Parathyroid adenoma (tissue), 2 donors: Measurements from ENCODE around the gene NFIC.
"Not testable (repeated sequence)": the region's sequence is repeated elsewhere in the genome, so short reads cannot be mapped to it uniquely, and the experiment has no call there.

Experiments used
- H2AFZ ChIP-seq: fragments of 300-600 bp; sonication (generic); one replicate; pipeline ENCODE4 v1.7.0; 2017; ENCODE audit warnings: antibody characterized with exemption, mild to moderate bottlenecking
- H3K27ac ChIP-seq: fragments of 300-600 bp; sonication (generic); one replicate; pipeline ENCODE4 v1.7.0; 2017
- H3K27me3 ChIP-seq: fragments of 300-600 bp; sonication (generic); one replicate; pipeline ENCODE4 v1.7.0; 2017; ENCODE audit warnings: low read length; ENCODE audit not compliant: control insufficient read depth, insufficient read depth
- H3K36me3 ChIP-seq: fragments of 300-600 bp; sonication (generic); one replicate; pipeline ENCODE4 v1.7.0; 2017; ENCODE audit warnings: low read length; ENCODE audit not compliant: control insufficient read depth, insufficient read depth
- H3K4me1 ChIP-seq: fragments of 300-600 bp; sonication (generic); one replicate; pipeline ENCODE4 v1.7.0; 2017; ENCODE audit warnings: control low read depth
- H3K4me2 ChIP-seq: fragments of 300-600 bp; sonication (generic); one replicate; pipeline ENCODE4 v1.7.0; 2017; ENCODE audit warnings: low read length
- H3K4me3 ChIP-seq: fragments of 300-600 bp; sonication (generic); one replicate; pipeline ENCODE4 v1.7.0; 2017; ENCODE audit warnings: low read depth, low read length
- H3K79me2 ChIP-seq: fragments of 300-600 bp; sonication (generic); one replicate; pipeline ENCODE4 v1.7.0; 2017; ENCODE audit warnings: control low read depth
- H3K9ac ChIP-seq: fragments of 300-600 bp; sonication (generic); one replicate; pipeline ENCODE4 v1.7.0; 2017; ENCODE audit warnings: mild to moderate bottlenecking
- H3K9me3 ChIP-seq: fragments of 300-600 bp; sonication (generic); one replicate; pipeline ENCODE4 v1.7.0; 2017; ENCODE audit warnings: low read length; ENCODE audit not compliant: control insufficient read depth
- TF ChIP-seq, protein P1 (sequence below): fragments of 300-600 bp; sonication (generic); IDR thresholded peaks from one replicate; pipeline ENCODE4 v1.7.0; 2017; ENCODE audit warnings: antibody characterized with exemption, mild to moderate bottlenecking
- donor health status: primary hyperparathyroidism.

The NFIC gene

DNA sequence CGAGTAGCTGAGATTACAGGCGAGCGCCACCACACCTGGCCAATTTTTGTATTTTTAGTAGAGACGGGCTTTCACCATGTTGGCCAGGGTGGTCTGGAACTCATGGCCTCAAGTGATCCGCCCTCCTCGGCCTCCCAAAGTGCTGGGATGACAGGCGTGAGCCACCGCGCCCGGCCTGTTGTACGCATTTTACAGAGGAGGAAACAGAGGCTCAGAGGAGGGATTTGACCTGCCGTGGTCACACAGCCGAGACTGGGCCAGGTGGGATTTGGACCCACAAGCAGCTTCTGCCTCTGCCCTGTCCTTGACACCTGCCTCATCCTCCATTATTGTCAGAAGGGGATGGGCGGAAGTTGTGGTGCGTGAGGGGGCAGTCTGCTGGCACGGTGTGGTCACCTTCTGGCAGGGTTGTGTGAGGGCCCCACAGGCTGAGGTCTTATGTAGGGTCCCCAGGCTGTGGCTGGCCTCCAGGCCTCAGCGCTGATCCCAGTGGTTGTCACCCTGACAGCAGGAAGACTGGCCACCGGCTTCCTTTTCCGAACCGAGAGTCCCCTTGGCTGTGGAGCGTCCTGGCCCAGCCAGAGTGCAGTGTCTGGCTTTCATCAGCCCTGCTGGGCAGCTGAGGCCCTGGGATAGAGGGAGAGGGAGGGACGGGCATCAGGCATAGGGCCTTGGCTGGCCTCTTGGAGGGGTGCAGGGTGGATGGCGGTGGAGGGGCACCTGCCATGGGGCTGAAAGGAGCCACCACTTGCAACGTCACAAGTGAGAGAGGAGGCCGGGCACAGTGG lies 20.3 kb downstream of the NFIC start:
- no peaks in the 10 kb centered on the region for H3K9me3 ChIP-seq
- H3K27me3 ChIP-seq = no peaks in the 10 kb centered on the region
- H3K4me1 ChIP-seq = peaks cover 64% of the 10 kb centered on the region
- no peak overlapping the region for H3K4me3 ChIP-seq
- H3K36me3 ChIP-seq = no peaks in the 10 kb centered on the region
- H3K4me2 ChIP-seq = peak overlapping the region; percentile 11
- TF ChIP-seq, protein P1, sequence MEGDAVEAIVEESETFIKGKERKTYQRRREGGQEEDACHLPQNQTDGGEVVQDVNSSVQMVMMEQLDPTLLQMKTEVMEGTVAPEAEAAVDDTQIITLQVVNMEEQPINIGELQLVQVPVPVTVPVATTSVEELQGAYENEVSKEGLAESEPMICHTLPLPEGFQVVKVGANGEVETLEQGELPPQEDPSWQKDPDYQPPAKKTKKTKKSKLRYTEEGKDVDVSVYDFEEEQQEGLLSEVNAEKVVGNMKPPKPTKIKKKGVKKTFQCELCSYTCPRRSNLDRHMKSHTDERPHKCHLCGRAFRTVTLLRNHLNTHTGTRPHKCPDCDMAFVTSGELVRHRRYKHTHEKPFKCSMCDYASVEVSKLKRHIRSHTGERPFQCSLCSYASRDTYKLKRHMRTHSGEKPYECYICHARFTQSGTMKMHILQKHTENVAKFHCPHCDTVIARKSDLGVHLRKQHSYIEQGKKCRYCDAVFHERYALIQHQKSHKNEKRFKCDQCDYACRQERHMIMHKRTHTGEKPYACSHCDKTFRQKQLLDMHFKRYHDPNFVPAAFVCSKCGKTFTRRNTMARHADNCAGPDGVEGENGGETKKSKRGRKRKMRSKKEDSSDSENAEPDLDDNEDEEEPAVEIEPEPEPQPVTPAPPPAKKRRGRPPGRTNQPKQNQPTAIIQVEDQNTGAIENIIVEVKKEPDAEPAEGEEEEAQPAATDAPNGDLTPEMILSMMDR = no peak
- peak overlapping the region; percentile 98 for H3K27ac ChIP-seq
- no peak overlapping the region for H3K9ac ChIP-seq
- H3K79me2 ChIP-seq = peaks cover 52% of the 10 kb centered on the region
- no peak overlapping the region for H2AFZ ChIP-seq

DNA sequence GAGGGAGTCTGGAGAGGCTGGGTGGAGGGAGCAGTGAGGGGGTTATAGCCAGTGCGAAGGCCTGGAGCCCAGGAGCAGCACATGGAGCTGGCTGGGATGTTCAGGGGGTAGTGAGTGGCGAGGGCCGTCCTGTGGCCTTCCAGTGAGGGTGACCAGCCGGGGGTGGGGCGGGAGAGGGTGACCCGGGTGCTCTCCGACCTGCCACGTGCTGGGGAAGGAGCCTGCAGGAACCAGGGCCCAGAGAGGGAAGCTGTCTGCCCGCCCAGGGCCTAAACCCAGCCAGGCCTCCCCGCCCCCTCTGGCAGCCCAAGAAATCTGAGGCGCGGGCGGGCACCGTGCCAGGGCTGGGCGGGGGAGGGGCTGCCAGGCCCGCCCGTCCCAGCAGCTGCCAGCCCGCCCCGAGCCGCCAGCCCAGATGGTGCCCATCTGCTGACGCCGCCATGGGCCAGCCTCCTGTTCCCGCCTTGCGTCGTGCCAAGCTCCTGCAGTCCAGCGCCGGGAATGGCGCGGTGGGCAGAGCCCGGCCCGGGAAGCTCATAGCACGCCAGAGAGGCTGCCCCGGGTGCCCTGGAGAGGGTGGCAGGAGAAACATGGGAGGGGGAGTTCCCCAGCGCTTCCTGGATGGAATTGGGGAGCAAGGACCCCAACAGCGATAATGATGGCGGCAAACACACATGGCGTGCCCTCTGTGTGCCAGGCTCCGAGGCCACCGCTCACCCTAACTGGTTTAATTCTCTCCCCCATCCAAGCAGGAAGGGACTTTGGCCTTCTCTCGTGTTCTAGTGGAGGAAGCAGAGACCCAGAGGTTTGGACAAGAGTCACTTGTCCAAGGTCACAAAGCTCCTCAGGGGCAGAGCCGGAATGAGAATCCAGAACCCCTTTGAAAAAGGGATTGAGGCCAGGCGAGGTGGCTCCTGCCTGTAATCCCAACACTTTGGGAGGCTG lies 21.5 kb downstream of the NFIC start:
- H3K9me3 ChIP-seq = no peaks in the 10 kb centered on the region
- H3K27me3 ChIP-seq = no peaks in the 10 kb centered on the region
- TF ChIP-seq, protein P1 = peak; percentile 29
- peak overlapping the region; percentile 25 for H3K4me2 ChIP-seq
- no peaks in the 10 kb centered on the region for H3K36me3 ChIP-seq
- H3K79me2 ChIP-seq = peaks cover 52% of the 10 kb centered on the region
- H3K9ac ChIP-seq = no peak overlapping the region
- peaks cover 64% of the 10 kb centered on the region for H3K4me1 ChIP-seq
- no peak overlapping the region for H3K4me3 ChIP-seq
- peak overlapping the region; percentile 56 for H2AFZ ChIP-seq
- peak overlapping the region; percentile 98 for H3K27ac ChIP-seq

DNA sequence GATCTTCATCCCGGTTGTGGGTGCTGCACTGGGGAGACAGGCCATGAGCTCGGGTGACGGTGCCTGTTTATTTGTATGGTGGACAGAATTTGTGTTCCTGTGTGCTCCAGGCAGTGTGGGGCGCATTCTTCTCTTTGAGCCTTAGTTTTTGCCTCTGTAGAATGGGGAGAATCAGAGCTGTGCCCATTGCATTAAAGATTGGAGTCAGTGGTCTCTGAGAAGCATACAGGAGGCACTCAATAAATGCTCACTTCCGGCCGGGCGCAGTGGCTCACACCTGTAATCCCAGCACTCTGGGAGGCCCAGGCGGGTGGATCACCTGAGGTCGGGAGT lies 23.0 kb downstream of the NFIC start:
- Histone ChIP-seq H3K4me1 (peaks cover 53% of the 10 kb centered on the region), H3K36me3 (no peaks in the 10 kb centered on the region), H3K9me3 (no peaks in the 10 kb centered on the region), H3K4me3 (peak overlapping the region; percentile 29), H3K79me2 (peaks cover 54% of the 10 kb centered on the region), H3K9ac (no peak overlapping the region), H3K27ac (peak overlapping the region; percentile 98), H3K4me2 (no peak overlapping the region), H3K27me3 (no peaks in the 10 kb centered on the region), H2AFZ (no peak overlapping the region)
- TF ChIP-seq, protein P1 = no peak

DNA sequence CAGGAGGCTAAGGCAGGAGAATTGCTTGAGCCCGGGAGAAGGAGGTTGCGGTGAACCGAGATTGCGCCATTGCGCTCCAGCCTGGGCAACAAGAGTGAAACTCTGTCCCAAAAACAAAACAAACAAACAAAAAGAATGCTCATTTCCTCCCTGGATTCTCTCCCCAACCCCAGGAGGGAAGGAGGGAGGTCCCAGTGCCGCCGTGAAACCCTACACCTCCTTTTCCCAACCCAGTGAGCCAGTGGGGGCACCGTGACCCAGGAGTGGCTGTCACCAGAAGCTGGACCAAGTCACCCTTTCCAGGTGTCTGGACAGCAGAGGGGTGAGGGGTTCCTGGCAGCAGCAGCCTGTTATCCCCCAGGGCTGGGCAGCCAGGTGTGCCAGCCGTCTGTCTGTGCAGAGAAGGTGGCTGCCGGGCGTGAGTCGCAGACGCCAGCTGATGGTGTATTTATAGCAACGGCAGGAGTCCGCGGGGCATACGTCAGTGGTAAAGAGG lies 23.5 kb downstream of the NFIC start:
- TF ChIP-seq, protein P1 = no peak
- peaks cover 50% of the 10 kb centered on the region for H3K4me1 ChIP-seq
- peak overlapping the region; percentile 29 for H3K4me2 ChIP-seq
- peaks cover 57% of the 10 kb centered on the region for H3K79me2 ChIP-seq
- H3K27me3 ChIP-seq = no peaks in the 10 kb centered on the region
- H3K27ac ChIP-seq = peak overlapping the region; percentile 98
- H3K9me3 ChIP-seq = no peaks in the 10 kb centered on the region
- no peak overlapping the region for H3K9ac ChIP-seq
- peak overlapping the region; percentile 13 for H2AFZ ChIP-seq
- no peaks in the 10 kb centered on the region for H3K36me3 ChIP-seq
- H3K4me3 ChIP-seq = peak overlapping the region; percentile 29

DNA sequence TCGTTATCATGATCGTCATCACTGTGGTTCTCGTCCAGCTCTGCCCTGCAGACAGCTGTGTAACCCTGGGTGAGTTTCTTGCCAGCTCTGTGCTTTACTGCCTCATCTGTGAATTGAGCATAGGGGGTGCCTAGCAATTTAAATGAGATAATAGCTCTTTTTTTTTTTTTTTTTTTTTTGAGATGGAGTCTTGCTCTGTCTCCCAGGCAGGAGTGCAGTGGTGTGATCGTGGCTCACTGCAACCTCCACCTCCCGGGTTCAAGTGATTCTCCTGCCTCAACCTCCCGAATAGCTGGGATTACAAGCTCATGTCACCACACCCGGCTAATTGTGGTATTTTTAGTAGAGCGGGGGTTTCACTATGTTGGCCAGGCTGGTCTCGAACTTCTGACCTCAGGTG lies 25.5 kb downstream of the NFIC start:
- not testable (repeated sequence) for H2AFZ ChIP-seq, H3K4me3 ChIP-seq, H3K4me2 ChIP-seq, H3K27ac ChIP-seq, H3K9me3 ChIP-seq, H3K36me3 ChIP-seq, H3K27me3 ChIP-seq, H3K9ac ChIP-seq
- peaks cover 34% of the 10 kb centered on the region for H3K4me1 ChIP-seq
- peaks cover 69% of the 10 kb centered on the region for H3K79me2 ChIP-seq
